DMS 273 (cell line): Measurements from ENCODE around the gene BAIAP2L1.
"Not testable (repeated sequence)": the region's sequence is repeated elsewhere in the genome, so short reads cannot be mapped to it uniquely, and the experiment has no call there.

Experiments used
- DNase-seq: peaks from one replicate; lab custom pipeline; 2025; ENCODE audit not compliant: unreplicated experiment; lab: John Stamatoyannopoulos, UW

BAIAP2L1 gene

DNA sequence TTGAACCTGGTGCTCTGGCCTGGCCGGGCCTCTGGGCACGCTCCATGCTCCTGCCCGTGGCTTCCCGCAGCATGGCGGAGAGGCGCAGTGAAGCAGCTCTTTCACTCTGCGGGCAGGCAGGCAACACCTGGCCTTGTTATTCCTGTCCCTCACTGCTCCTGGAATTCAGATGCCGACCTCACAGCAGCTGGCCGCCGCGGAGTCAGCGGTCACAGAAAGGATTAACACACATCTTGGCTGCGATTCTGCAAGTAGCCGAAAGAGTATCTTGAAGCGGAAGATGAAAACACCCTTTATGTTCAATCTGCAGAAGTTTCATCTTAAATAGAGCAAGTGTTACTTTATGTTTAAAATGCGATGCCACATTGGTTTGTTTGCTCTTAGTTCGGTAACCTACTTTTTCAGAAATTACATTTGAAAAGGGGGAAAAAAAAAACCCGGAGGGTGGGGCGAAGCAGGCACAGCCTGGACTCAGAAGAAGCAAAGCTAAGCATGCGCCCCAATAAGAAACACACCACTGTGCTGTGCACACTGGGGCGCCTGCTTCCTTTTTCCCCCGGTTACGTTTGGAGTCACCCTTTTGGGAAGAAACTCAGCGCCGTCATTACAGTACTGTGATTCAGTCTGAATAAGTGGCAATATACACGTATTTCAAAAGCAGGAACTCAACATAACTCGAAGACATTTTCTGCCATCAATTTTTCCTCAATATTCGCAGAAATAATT is 77.1 kb downstream of the BAIAP2L1 start:
- DNase-seq = no peak

DNA sequence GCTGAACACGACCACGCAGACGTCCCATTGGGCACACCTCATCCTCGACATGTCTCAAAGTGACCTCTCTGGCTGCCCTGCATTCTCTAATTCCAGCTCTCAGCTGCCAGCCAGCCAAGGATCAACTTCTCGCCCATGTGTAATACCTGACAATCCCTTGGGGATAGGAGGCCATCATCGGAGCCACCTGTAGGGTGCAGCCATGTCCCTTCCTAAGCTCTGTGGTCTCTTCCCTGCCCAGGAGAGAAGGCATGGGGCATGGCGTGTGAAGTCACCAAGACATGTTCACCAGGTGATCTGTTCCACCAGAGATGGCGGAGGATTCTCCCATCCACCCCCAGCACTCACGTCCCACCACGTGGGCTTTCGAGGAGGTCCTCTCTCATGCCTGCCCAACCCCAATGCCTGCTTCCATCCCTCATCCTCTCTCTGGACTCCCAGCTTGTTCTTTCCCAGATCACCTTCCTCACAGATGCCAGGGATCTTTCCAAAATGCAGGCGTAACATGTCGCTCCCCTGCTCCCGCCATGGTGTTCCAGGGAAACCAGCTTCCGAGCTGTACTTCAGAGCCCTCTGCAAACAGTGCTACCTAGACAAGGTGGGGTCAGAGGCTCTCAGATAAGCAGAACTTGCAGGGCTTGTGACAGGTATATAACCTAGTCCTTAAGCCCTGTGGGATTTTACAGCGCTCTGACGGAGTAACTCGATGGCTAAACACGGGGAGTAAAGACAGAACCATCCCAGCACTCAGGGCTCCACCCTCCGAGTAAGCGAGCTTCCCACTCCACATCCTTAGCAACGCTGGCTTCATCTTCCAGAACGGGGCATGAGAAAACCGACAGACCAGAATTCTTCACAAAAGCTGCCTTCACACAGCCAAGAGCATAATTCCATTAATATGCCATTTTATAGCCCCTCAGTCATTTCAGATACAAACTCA is 78.3 kb downstream of the BAIAP2L1 start:
- DNase-seq = no peak

DNA sequence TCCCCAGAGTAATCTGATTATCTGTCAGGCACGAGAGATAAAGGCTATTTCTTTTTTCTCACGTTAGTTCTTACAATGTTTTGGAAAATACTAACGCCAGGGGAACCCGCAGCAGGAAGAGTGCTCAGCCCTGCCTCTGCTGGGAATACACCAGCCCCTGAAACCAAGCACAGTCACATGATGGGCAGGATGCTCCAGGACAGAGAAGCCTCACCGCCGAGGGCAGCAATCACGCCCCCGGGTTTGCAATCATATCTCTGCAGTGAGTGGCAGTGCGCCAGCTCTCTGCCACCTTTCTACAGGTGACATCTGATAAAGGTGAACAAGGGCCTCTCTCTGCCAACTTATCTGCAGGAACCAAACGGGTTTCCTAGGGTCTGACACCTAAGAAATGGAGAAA is 79.6 kb downstream of the BAIAP2L1 start:
- no peak for DNase-seq

DNA sequence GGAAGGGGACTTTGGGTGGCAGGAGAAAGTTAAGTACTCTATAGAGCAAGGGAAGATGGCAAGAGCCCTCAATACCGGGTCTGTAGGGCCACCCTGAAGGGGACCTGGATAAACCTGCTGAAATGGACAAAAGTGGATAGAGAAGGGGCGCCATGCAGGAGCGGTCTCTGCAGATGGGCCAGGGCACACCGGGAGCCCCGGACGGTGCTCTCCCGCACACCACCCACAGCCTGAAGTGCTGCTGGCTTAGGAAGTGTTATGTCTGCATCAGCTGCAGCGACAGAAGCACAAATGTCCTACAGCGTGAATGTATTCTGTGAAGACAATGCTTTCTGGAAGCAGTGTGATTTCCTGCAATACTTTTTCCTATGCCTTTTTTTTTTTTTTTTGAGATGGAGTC is 81.7 kb downstream of the BAIAP2L1 start:
- no peak for DNase-seq

DNA sequence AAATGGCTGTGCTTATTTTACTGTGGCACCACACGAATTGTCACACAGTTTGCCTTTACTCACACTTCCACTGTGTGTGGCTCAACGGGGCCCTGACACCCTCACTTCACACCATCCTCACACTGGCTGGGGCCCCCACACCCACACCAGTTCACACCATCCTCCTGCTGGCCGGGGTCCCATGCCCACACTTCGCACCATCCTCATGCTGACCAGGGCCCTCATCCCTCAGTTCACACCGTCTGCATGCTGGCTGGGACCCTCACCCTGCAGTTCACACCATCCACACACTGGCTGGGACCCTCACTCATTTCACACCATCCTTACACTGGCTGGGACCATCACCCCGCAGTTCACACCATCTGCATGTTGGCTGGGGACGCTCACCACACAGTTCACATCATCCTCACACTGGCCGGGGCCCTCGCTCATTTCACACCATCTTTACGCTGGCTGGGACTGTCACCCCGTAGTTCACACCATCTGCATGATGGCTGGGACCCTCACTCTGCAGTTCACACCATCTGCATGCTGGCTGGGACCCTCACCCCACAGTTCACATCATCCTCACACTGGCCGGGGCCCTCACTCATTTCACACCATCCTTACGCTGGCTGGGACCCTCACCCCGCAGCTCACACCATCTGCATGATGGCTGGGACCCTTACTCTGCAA is 83.4 kb downstream of the BAIAP2L1 start:
- no peak for DNase-seq

DNA sequence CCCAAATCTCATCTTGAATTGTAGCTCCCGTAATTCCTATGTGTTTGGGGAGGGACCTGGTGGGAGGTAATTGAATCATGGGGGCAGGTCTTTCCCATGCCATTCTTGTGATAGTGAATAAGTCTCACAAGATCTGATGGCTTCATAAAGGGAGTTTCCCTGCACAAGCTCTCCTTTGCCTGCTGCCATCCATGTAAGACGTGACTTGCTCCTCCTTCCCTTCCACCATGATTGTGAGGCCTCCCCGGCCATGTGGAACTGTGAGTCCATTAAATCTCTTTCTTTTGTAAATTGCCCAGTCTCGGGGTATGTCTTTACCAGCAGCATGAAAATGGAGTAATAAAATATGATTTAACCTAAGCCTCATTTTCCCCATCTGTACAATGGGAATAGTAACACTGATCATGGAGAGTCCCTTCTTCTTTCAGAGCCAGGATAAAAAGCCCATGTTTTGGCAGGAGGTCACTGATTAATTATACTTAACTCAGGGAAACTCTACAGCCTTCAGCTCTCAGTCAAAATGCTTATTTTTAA is 84.8 kb downstream of the BAIAP2L1 start:
- DNase-seq = not testable (repeated sequence)

DNA sequence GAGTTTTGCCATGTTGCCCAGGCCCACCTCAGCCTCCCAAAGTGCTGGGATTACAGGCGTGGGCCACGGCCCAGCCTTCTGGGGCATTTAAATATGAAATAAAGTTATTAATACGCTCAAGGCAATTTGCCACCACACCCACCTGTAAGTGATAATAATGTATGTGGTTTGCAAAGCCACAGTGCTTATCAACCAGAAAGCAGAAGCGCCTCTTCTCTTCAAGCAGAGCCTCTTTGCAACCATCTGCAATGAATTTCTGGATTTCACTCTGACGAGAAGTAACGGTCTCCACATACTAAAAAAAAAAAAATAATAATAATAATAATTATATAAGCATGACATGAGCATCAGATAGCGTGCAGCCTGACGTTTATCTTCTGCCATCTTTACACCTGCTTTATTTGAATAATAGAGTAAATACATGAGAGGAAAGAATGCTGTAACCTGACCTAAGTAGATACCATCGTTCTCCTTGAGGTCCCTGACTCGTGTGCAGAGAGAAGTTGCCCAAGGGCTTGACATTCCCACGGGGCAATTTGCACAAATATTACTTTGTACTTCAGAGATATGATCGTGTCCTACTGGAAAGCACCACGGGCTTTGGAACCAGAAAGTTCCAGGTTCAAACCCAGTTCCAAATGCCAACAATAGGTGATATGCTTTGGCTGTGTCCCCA is 85.4 kb downstream of the BAIAP2L1 start:
- no peak for DNase-seq

DNA sequence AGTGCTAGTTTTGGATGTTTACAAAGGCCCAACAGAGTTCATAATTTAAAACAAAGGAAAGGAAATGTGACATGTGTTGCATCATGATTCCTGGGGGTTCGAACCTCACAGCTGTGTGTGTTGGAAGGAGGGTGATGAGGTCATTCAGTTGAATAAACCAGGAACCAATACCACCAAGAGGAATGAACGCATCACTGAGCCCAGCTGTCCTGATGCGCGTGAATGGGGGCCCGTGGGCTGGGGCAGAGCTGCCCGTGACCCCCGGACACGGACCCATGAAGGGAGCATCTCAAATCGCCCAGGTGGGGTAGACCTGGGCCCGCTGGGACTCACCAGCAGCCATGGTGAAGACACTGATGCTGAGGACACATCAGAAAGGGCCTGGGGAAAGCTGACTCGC is 86.4 kb downstream of the BAIAP2L1 start:
- DNase-seq = no peak

DNA sequence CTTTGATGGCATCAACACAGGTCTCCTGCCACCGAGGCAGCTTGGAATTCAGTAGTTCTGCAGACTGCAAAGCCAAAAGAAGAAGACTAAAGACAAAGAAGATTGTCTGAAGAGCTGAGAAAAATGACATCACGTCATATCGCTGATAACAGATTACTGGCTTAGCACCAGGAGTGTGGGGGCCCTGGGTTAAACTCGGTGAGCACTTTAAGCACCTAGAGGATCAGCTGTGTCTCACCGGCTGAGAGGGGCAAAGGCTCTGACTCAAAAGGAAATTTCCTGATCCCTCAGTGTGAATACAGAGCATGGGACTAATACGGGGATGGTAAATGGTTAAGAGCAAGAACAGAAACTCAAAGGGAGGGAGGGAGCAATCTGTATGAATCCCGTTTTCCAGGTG is 88.7 kb downstream of the BAIAP2L1 start:
- DNase-seq = no peak

DNA sequence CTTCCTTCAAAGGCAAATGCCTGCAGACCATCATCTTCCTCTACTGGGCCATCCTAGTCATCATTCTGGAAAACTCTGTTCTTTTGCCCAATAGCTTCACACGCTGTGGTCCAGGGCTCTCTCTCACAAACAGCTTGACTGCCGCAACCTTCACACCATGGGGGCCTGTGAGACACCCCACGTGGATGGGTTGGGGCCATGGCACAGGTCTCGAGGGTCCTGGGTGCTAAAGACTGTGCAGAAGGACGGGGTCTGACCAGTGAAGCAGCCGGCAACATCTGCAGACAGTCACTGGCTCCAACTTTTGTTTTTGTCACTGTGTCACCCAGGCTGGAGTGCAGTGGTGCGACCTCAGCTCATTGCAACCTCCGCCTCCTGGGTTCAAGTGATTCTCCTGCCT is 91.3 kb downstream of the BAIAP2L1 start:
- DNase-seq = no peak

DNA sequence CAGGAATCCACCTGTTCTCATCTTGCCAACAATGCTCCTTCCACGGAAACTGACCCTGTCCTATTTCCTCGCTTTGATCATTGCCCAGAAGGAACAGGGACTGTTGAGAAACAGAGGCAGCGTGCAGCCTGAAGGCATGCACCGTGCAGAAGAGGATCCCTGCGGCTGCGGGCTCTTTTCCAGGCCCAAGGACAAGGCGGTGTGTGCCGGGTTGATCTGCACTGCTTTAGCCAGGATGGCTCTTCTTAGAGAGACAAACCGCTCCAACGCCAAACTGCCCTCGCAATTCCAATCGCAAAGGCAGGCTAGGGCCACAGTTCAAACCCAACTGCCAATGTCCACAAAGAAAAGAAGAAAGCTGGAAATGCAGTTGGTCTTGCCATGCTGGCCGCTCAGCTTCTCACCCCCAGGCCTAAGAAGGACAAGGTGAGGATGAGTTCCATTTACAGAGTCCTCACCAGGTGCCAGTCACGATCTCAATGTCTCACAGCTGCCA is 92.9 kb downstream of the BAIAP2L1 start:
- no peak for DNase-seq

DNA sequence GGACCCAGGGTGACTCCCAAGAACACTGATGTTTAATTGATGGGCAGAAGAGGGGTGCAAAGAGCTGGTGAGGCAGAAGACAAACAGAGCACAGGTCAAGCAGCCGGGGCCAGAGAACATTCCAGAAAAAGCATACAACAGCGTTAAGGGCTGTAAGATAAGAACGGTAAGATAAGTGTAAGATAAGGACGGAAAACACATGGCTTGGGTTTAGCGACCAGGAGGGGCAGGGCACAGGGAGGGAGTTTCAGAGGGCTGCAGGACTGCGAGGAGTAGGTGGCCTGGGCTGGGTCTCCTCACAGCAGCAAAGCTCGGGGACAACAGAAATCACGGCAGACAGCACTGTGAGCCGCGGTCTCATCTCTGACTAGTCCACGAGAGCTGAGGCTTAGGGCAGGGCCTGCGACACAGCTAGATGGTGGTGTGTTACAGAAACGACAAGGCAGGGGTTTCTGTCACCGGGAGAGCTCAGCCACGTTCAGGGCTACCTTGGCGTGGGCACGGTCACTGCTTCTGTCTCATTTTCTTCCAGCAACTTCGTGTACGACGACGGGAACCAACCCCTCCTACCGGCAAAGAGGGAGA is 94.8 kb downstream of the BAIAP2L1 start:
- no peak for DNase-seq

DNA sequence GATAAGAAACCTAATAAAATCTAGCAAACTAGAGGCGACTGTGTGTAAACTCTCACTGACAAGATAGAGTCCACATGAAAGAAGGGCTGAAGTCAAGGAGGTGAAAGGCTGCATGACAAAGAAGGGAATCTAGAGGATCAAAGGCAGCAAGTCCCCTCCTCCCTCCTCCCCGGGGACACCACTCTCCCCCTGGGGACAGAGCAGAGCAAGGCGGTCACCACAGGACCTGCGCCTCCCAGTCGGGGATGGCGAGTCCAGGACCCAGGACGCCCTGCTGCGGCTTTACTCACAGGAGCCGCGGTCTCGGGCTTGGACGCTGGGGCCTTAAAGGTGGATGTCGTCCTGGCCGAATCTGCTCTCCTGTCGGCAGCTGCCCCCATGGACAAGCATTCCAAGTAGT is 97.0 kb downstream of the BAIAP2L1 start:
- no peak for DNase-seq

DNA sequence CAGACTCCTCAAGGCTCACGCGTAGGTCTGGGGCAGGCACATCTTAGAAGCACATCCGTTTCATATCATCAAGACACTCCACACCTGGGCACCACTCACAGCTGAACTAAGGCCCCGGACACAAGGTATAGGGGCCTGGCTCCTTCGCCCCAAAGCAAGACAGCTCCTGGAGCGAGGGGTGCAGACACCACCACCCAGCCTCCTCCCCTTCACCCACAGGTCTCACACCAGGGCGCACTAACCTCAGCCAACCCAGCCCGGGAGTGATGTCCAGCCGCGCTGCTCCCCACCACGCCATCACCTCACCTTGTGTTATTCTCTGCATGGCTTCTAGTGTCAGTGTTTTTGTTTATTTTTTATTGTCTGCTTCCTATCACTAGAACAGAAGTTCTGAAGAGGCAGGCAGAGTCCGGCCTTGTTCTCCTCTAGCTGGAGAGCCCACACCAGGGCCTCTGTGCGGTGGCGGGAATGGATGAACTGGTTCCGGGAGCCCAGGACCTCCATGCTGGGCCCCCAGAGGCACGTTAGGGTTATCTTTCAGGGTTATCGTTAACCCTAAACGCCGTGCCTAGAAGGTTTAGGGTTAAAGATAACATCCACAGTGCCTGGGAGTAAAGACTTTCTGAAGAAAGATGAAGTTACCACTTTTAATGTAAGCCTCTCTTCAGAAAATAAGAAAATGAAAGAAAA is 97.6 kb downstream of the BAIAP2L1 start:
- DNase-seq = no peak

DNA sequence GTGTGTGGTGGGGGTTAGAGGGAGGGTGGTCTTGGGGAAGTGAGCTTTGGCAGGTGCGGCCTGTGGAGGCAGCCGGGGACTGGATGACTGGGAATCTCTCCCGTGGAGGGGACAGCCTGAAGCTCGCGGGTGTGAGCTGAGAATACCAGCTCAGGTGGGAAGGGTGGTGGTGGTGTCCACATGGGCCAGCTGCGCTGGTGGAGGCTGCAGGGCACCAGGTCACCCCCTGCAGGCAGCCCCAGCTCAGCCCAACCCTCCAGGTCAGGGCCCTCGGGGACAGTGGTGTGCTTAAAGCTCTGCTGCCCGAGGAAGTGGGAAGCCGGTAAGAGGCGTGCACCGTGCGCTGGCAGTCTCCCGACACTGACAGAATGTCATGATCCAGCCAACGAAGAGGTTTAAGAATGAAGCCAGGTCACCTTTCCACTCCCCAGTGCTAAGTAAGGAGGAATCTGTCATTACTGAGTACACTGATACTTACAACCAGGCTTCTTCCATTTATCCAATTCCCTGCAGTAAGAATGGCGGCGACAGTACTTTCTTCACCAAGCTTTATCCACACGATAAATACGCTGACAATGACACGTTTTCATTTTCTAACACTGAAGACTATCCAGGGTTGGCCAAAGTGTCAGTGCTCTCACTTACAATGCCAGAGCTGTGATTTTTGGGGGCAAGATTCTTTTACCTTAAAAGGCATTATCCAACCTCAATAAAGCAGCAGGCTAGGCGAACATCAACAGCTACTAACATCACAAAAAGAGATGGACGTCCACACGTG is 99.0 kb downstream of the BAIAP2L1 start:
- no peak for DNase-seq

DNA sequence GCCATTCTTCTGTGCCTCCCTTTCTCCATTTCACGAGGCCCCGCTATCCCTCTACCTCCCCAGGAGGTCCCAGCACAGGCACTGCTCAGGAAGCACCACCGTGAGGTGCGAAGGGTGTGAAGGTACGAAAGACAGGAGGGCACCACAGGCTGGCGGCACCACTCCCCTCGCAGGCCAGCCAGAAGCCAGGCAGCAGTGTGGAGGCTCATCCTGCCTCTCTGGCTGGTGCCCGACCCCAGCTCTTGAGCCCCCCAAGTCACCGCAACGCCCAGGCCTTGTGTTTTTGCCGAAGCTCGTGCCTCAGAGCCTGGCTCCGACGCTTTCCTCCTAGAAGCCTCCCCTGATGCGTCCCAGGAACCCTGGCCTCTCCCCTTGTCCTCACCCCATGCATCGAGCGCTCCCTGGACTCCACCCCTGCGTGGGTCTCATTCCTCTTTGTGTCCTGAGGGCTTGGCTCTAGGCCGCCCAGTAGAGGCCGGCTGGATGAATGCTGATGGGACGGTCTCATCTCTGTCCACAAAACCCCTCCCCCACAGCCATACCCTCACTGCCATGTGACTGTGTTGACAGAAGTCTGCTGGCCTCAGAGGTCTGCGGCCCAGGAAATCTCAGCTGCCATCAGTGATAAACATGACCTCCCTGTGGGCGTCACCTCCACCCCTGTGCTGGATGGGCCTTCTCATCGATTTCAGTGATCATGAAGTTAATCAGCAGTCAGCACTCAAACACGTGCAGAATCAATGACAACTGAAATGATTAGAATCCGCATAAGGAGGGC is 100.1 kb downstream of the BAIAP2L1 start:
- no peak for DNase-seq

DNA sequence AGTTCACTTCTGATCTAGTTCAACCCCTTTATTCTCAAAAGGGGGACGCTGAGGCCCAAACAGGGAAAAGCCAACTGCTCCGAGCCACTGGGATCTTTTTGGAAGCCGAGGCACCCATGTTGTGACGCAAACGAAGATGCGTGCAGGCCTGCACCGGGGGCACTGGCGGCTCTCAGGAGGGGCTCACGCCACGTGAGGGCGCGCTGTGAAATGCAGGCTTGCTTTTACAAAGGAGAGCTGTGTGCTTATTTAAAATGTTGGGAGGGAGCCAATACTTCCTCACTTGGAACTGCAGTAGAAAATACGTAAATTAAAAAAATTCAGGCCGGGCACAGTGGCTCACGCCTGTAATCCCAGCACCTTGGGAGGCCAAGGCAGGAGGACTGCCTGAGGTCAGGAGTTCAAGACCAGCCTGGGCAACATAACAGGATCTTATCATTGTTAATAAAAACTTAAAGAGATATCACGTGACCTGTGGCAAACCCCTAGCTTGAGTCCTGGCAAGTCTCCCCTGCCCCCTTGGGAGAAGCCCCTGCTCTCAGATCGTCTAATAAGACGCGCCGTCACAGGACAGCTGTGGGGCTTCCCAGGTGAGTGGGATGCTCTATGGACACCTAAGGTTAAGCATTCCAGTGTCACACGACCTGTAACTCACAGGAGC is 103.1 kb downstream of the BAIAP2L1 start:
- DNase-seq = no peak

DNA sequence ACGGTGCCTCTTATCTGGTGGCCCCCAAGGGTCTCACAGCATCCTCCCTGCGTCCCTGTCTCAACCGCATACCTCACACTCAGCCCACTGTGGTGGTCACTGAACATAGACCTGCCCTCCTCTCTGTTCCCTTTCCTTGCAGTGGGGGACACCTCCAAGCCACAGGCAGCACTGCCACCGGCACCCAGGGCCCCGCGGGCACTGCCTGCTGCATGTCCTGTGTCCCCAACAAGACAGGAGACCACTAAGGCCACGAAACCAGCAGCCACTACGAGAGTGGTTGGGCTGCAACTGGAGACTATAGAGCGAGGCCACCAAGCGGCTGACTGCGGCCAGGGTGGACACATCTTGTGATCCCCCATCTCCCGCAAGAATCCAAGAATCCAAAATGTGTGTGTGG is 104.1 kb downstream of the BAIAP2L1 start:
- no peak for DNase-seq
